IMR-90 (cell line): Measurements from ENCODE around the gene SLC22A31. TPM values are rescaled to one million over a fixed set of nuclear protein-coding genes. Genes with fewer than 3 reads are reported as not detected.
A peak's percentile ranks its signal among the peaks of the same experiment; 100 is the strongest.

Experiments used
- ATAC-seq: fragments of 200-7000 bp; cut with Tn5 transposase; 2 replicates; pipeline ENCODE4 v1.9.1; 2020; ENCODE audit warnings: low read depth, mild to moderate bottlenecking, moderate library complexity
- BruUV-seq: library from RNA; stranded (reverse); fragments of 400-500 nt; replicated peaks from 2 replicates; lab custom pipeline; 2021; lab: Mats Ljungman, UMichigan
- CTCF ChIA-PET: fragments of 300-600 bp; formaldehyde crosslinking; extraction: SDS; loops from one replicate; lab custom pipeline; 2021; ENCODE audit warnings: antibody characterized with exemption; lab: Yijun Ruan, JAX
- POLR2A ChIA-PET: fragments of 300-600 bp; sonication (Branson Sonifier 250); formaldehyde crosslinking; loops from one replicate; lab custom pipeline; 2022; ENCODE audit warnings: antibody characterized with exemption; ENCODE audit not compliant: unreplicated experiment; lab: Charles Lee
- DNase-seq: peaks from one replicate; pipeline ENCODE4 v3.0.0; 2013
- H2AFZ ChIP-seq: replicated peaks from 2 replicates; pipeline ENCODE3; 2013; ENCODE audit warnings: low read length, mild to moderate bottlenecking; ENCODE audit not compliant: poor library complexity
- H2AK5ac ChIP-seq: 2 replicates; pipeline ENCODE4 v1.6.1; 2013; ENCODE audit warnings: low read depth, low read length, inconsistent platforms
- H2AK9ac ChIP-seq: replicated peaks from 2 replicates; pipeline ENCODE3; 2013; ENCODE audit warnings: mild to moderate bottlenecking, low read depth, low read length, moderate library complexity; ENCODE audit not compliant: poor library complexity
- H2BK120ac ChIP-seq: 2 replicates; pipeline ENCODE4 v1.6.1; 2013; ENCODE audit warnings: low read depth, low read length, inconsistent platforms
- H2BK15ac ChIP-seq: 3 replicates; pipeline ENCODE4 v1.6.1; 2013; ENCODE audit warnings: low read depth, low read length, inconsistent platforms
- H2BK20ac ChIP-seq: 2 replicates; pipeline ENCODE4 v1.6.1; 2013; ENCODE audit warnings: low read depth, mild to moderate bottlenecking, inconsistent platforms, low read length, moderate library complexity
- H2BK5ac ChIP-seq: 2 replicates; pipeline ENCODE4 v1.6.1; 2013; ENCODE audit warnings: mild to moderate bottlenecking, low read depth, low read length, inconsistent platforms; ENCODE audit not compliant: poor library complexity, severe bottlenecking
- H3K14ac ChIP-seq: replicated peaks from 2 replicates; pipeline ENCODE4 v1.6.1; 2013; ENCODE audit warnings: low read depth, low read length, inconsistent platforms
- H3K18ac ChIP-seq: 2 replicates; pipeline ENCODE4 v1.6.1; 2013; ENCODE audit warnings: low read depth, low read length, control low read depth
- H3K23ac ChIP-seq: 2 replicates; pipeline ENCODE4 v1.6.1; 2013; ENCODE audit warnings: low read depth, low read length, inconsistent platforms
- H3K27ac ChIP-seq: 2 replicates; pipeline ENCODE4 v1.5.1; 2013; ENCODE audit warnings: mild to moderate bottlenecking, control low read depth, low read length; ENCODE audit not compliant: insufficient read depth
- H3K27me3 ChIP-seq: 2 replicates; pipeline ENCODE4 v1.6.1; 2013; ENCODE audit warnings: low read length; ENCODE audit not compliant: control insufficient read depth, insufficient read depth
- H3K36me3 ChIP-seq: 2 replicates; pipeline ENCODE4 v1.6.1; 2013; ENCODE audit warnings: low read length, mixed read lengths; ENCODE audit not compliant: control insufficient read depth, insufficient read depth
- H3K4ac ChIP-seq: 2 replicates; pipeline ENCODE4 v1.6.1; 2013; ENCODE audit warnings: low read depth, low read length, inconsistent platforms
- H3K4me1 ChIP-seq: 2 replicates; pipeline ENCODE4 v1.6.1; 2013; ENCODE audit warnings: low read length, mixed read lengths; ENCODE audit not compliant: control insufficient read depth, insufficient read depth
- H3K4me2 ChIP-seq: 2 replicates; pipeline ENCODE4 v1.6.1; 2013; ENCODE audit warnings: low read depth, mild to moderate bottlenecking, control low read depth, low read length, moderate library complexity
- H3K4me3 ChIP-seq: 2 replicates; pipeline ENCODE4 v1.5.1; 2013; ENCODE audit warnings: low read depth, mild to moderate bottlenecking, control low read depth, low read length, moderate library complexity; ENCODE audit not compliant: insufficient read depth
- H3K56ac ChIP-seq: 2 replicates; pipeline ENCODE4 v1.6.1; 2013; ENCODE audit warnings: low read length, inconsistent platforms; ENCODE audit not compliant: insufficient read depth; ENCODE audit errors: extremely low read depth
- H3K79me1 ChIP-seq, 2 experiments: 2 replicates each; pipeline ENCODE4 v1.6.1; 2013; ENCODE audit warnings: low read length in 2 of 2, inconsistent platforms in 1 of 2, low read depth in 1 of 2
- H3K9ac ChIP-seq: 2 replicates; pipeline ENCODE4 v1.6.1; 2013; ENCODE audit warnings: low read depth, low read length, control low read depth
- H3K9me1 ChIP-seq: 2 replicates; pipeline ENCODE4 v1.6.1; 2013; ENCODE audit warnings: low read length, inconsistent platforms; ENCODE audit not compliant: insufficient read depth
- H3K9me3 ChIP-seq: 2 replicates; pipeline ENCODE4 v1.6.1; 2013; ENCODE audit warnings: low read length; ENCODE audit not compliant: control insufficient read depth, insufficient read depth
- H4K20me1 ChIP-seq: 2 replicates; pipeline ENCODE4 v1.6.1; 2013; ENCODE audit warnings: low read length, inconsistent platforms; ENCODE audit not compliant: insufficient read depth
- H4K5ac ChIP-seq: 2 replicates; pipeline ENCODE4 v1.6.1; 2013; ENCODE audit warnings: mild to moderate bottlenecking, low read depth, low read length, control low read depth
- H4K8ac ChIP-seq, 2 experiments: 2 replicates each; pipeline ENCODE4 v1.6.1; 2013; ENCODE audit warnings: low read depth in 2 of 2, low read length in 2 of 2, control low read depth in 1 of 2, inconsistent platforms in 1 of 2
- H4K91ac ChIP-seq: 2 replicates; pipeline ENCODE4 v1.6.1; 2013; ENCODE audit warnings: low read depth, low read length, inconsistent platforms; ENCODE audit not compliant: insufficient read depth
- BHLHE40 ChIP-seq: fragments of 150-350 bp; IDR thresholded peaks from 2 replicates; pipeline ENCODE4 v1.6.1; 2016; ENCODE audit warnings: mild to moderate bottlenecking, low read depth, low read length
- CEBPB ChIP-seq: IDR thresholded peaks from 2 replicates; pipeline ENCODE4 v1.6.1; 2012; ENCODE audit warnings: low read depth, low read length, improper control_type of control experiment
- FOS ChIP-seq: fragments of 150-350 bp; IDR thresholded peaks from 2 replicates; pipeline ENCODE4 v1.6.1; 2016; ENCODE audit warnings: low read depth, low read length
- MAZ ChIP-seq: IDR thresholded peaks from 2 replicates; pipeline ENCODE4 v1.6.1; 2012; ENCODE audit warnings: low read depth, mild to moderate bottlenecking, low read length, improper control_type of control experiment, moderate library complexity, borderline replicate concordance
- MXI1 ChIP-seq: IDR thresholded peaks from 2 replicates; pipeline ENCODE4 v1.6.1; 2012; ENCODE audit warnings: low read depth, mild to moderate bottlenecking, low read length, moderate library complexity, borderline replicate concordance
- RCOR1 ChIP-seq: IDR thresholded peaks from 2 replicates; pipeline ENCODE4 v1.6.1; 2012; ENCODE audit warnings: mild to moderate bottlenecking, low read length, improper control_type of control experiment; ENCODE audit not compliant: insufficient replicate concordance
- SMC3 ChIP-seq: fragments of 150-350 bp; IDR thresholded peaks from 2 replicates; pipeline ENCODE4 v1.6.1; 2016; ENCODE audit warnings: low read depth, mild to moderate bottlenecking, antibody characterized with exemption, low read length, moderate library complexity
- WGBS, 2 experiments: methylation state at CpG; one replicate each; pipeline versions ENCODE4 v1.1.5 to v1.1.7; 2013; ENCODE audit warnings: missing lambda C conversion rate in 2 of 2; ENCODE audit not compliant: insufficient read length in 1 of 2; ENCODE audit errors: extremely low coverage in 2 of 2; 5-methylcytosine and 5-hydroxymethylcytosine counted together
- dilution Hi-C: fragments of 300-500 bp; cut with HindIII; formaldehyde crosslinking; loops from one replicate; pipeline ENCODE4 v1.14.3; 2018; ENCODE audit warnings: low sequenced_read_pairs; ENCODE audit not compliant: unreplicated experiment
- in situ Hi-C: fragments of 300-500 bp; cut with MboI; formaldehyde crosslinking; loops from 3 replicates; pipeline ENCODE4 v1.14.3; 2019; ENCODE audit warnings: low sequenced_read_pairs, inconsistent platforms, mixed read lengths
- intact Hi-C: fragments of 100-400 bp; cut with micrococcal nuclease; formaldehyde crosslinking; loops from 2 replicates; pipeline ENCODE4 v1.10.0; 2022
- polyA plus RNA-seq, 3 experiments: library from polyadenylated mRNA; depleted of rRNA; stranded (reverse); fragments of >200 nt; gene quantifications; 2 replicates each; pipeline ENCODE4 v1.2.3, GENCODE V29; 2012; ENCODE audit warnings: low replicate concordance in 1 of 3
- total RNA-seq: library from RNA; depleted of rRNA; stranded (reverse); fragments of >200 nt; gene quantifications from 2 replicates; pipeline ENCODE4 v1.2.3, GENCODE V29; 2012

Gene SLC22A31
- total and polyA plus RNA-seq, 2 of the 4 experiments (the other 2 are of a cell fraction), result 0.18 to 5.5 TPM

- TF ChIP-seq CEBPB, result no peak
- TF ChIP-seq RCOR1, result no peak
- TF ChIP-seq MAZ, result no peak
- peak; percentile 83; the same call in 1 of the 2 replicates for TF ChIP-seq MXI1
- TF ChIP-seq FOS, result no peak
Observed at GRCh38 chr16:89155184-89155679, 45.1 kb downstream of the SLC22A31 start (continued).

GRCh38 chr16:89154390-89155183 is 45.8 kb downstream of the SLC22A31 start:
- peaks cover 3% of the 10 kb centered on the region; the same call in 1 of the 2 replicates for H4K20me1 ChIP-seq
- no peak overlapping the region for H3K23ac ChIP-seq
- peaks cover 8% of the 10 kb centered on the region for H3K4me1 ChIP-seq
- no peak overlapping the region for H3K4ac ChIP-seq
- H2AK9ac ChIP-seq, result no peak overlapping the region
- no peak overlapping the region for H4K5ac ChIP-seq
- intact Hi-C loops, result no loop called here
- DNase-seq (no peak), ATAC-seq (peak; percentile 4)
- H3K9ac ChIP-seq, result no peak overlapping the region
- no peak overlapping the region for H2BK15ac ChIP-seq
- ChIA-PET CTCF (no interaction called here), POLR2A (no interaction called here)
- peaks cover 11% of the 10 kb centered on the region; the same call in 1 of the 2 replicates for H3K36me3 ChIP-seq
- BruUV-seq, result no TSS peak
- no peak overlapping the region for H3K4me3 ChIP-seq
- no peak overlapping the region for H2BK5ac ChIP-seq
- no peak overlapping the region for H2BK120ac ChIP-seq
- no peak overlapping the region for H3K4me2 ChIP-seq
- no peaks in the 10 kb centered on the region; the same call in 1 of the 2 replicates for H3K27me3 ChIP-seq
- no peak overlapping the region for H2BK20ac ChIP-seq
- H2AK5ac ChIP-seq, result no peak overlapping the region
- no peak overlapping the region for H3K27ac ChIP-seq
- no peaks in the 10 kb centered on the region for H3K79me1 ChIP-seq
- H4K8ac ChIP-seq, result no peak overlapping the region
- no peak overlapping the region for H3K56ac ChIP-seq
- in situ Hi-C loops, result no loop called here
- H3K18ac ChIP-seq, result no peak overlapping the region
- no peaks in the 10 kb centered on the region for H3K9me3 ChIP-seq
- no peaks in the 10 kb centered on the region for H3K9me1 ChIP-seq
- H4K91ac ChIP-seq, result no peak overlapping the region
- 90% methylated on average over 8 of the region's 24 CpGs; no CpG with 5 or more reads in 1 of the 2 experiments for WGBS, 2 experiments
- TF ChIP-seq BHLHE40, result peak; percentile 58
- no peak for TF ChIP-seq SMC3
- dilution Hi-C loops, result no loop called here
- no peak overlapping the region for H2AFZ ChIP-seq
- no peak overlapping the region for H3K14ac ChIP-seq
